ENCODE data around the gene TNIK. TPM values are rescaled to one million over a fixed set of nuclear protein-coding genes. Genes with fewer than 3 reads are reported as not detected.

The TNIK gene
- total and polyA plus RNA-seq, 10 of the 15 experiments (the other 5 are each of a cell fraction or from before 2014, with no cell fraction given), result 13.9 to 74.3 (median 48.2) TPM

- RAD21 ChIA-PET (ENCODE audit: unreplicated experiment), result interaction anchor here (1.5 kb wide), 1 partner anchor 202 kb away, joined by 5 read pairs; no protein-coding TSS in a partner anchor
- Histone ChIP-seq H3K4me3 (no peak overlapping the region), H3K79me2 (ENCODE audit: control insufficient read depth, insufficient read depth, low read length) (no peaks in the 10 kb centered on the region), H3K4me1 (ENCODE audit: control insufficient read depth, insufficient read depth, low read length) (peaks cover 14% of the 10 kb centered on the region), H3K9me3 (replicated peaks; ENCODE audit: control insufficient read depth, insufficient read depth, low read length) (peaks cover 2% of the 10 kb centered on the region; the same call in 2 of the 3 replicates), H3K36me3 (ENCODE audit: control insufficient read depth in 2 of 2, insufficient read depth in 2 of 2, low read length in 1 of 2) (peaks cover 12 to 51% of the 10 kb centered on the region in 2 experiments), H2AFZ (ENCODE audit: control insufficient read depth, low read depth, low read length) (no peak overlapping the region), H3K27ac (ENCODE audit: control insufficient read depth, insufficient read depth) (no peak overlapping the region), H4K20me1 (ENCODE audit: control insufficient read depth, insufficient read depth) (no peaks in the 10 kb centered on the region), H3K4me2 (ENCODE audit: control insufficient read depth, insufficient read depth) (no peak overlapping the region), H3K9ac (ENCODE audit: control insufficient read depth, insufficient read depth, low read length) (no peak overlapping the region), H3K27me3 (replicated peaks in 1 of 2; ENCODE audit: control insufficient read depth in 2 of 2, insufficient read depth in 2 of 2, low read length in 1 of 2) (no peaks in the 10 kb centered on the region)
- ATAC-seq (no peak), DNase-seq (ENCODE audit: low read depth, low spot score) (no peak), FAIRE-seq (no peak)
- no TSS peak for BruUV-seq (replicated peaks)
- CTCF ChIA-PET, result interaction anchor here (1.3 kb wide), 1 partner anchor 292 kb away, joined by 4 read pairs; no protein-coding TSS in a partner anchor
- in situ Hi-C loops (cut with MboI), result no loop called here
- POLR2A ChIA-PET, result no interaction called here
- intact Hi-C loops (cut with micrococcal nuclease; ENCODE audit: unreplicated experiment), result loop anchor here (5.0 kb wide), 1 partner anchor 288 kb away; no protein-coding TSS in a partner anchor
- SMC1A ChIA-PET (ENCODE audit: uncharacterized antibody, unreplicated experiment), result interaction anchor here (2.5 to 3.3 kb wide), 2 partner anchors 289 to 402 kb away, joined by 7 to 22 read pairs; no protein-coding TSS in a partner anchor
- TF ChIP-seq, protein P1, sequence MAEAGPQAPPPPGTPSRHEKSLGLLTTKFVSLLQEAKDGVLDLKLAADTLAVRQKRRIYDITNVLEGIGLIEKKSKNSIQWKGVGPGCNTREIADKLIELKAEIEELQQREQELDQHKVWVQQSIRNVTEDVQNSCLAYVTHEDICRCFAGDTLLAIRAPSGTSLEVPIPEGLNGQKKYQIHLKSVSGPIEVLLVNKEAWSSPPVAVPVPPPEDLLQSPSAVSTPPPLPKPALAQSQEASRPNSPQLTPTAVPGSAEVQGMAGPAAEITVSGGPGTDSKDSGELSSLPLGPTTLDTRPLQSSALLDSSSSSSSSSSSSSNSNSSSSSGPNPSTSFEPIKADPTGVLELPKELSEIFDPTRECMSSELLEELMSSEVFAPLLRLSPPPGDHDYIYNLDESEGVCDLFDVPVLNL (IDR thresholded peaks at IDR 0.05; ENCODE audit: low read depth, low read length), result no peak
- TF ChIP-seq ZNF384 (IDR thresholded peaks at IDR 0.05; ENCODE audit: borderline replicate concordance, low read depth, low read length) (no peak), BHLHE40 (IDR thresholded peaks at IDR 0.05; ENCODE audit: borderline replicate concordance in 1 of 2, low read depth in 2 of 2, low read length in 1 of 2) (no peak), NR2F1 (conservative IDR thresholded peaks at IDR 0.05) (no peak), SUZ12 (IDR thresholded peaks at IDR 0.05; ENCODE audit: unreplicated experiment) (no peak), RAD51 (IDR thresholded peaks at IDR 0.05) (no peak), SIN3A (IDR thresholded peaks at IDR 0.05; ENCODE audit: low read depth, low read length) (no peak), SMAD1 (IDR thresholded peaks at IDR 0.05; ENCODE audit: low read depth, partially characterized antibody) (no peak), BMI1 (IDR thresholded peaks at IDR 0.05; ENCODE audit: borderline replicate concordance) (no peak), MYC (IDR thresholded peaks at IDR 0.05; ENCODE audit: insufficient read depth, insufficient read length, insufficient replicate concordance, low read length, severe bottlenecking) (no peak), ZZZ3 (IDR thresholded peaks at IDR 0.05; ENCODE audit: control insufficient read depth, insufficient read length, low read depth) (no peak)
Observed at GRCh38 chr3:171164067-171164465, 296.1 kb downstream of the TNIK start.

Data from GM12878 (cell line).